GM12874 (cell line): ENCODE measurements around the gene ARMC12.

Experiments used
- TF ChIP-seq, protein P1 (sequence below): IDR thresholded peaks from 2 replicates; pipeline ENCODE4 v1.5.1; 2011; ENCODE audit warnings: low read depth, mild to moderate bottlenecking, control low read depth, low read length, moderate library complexity; ENCODE audit not compliant: insufficient read depth

ARMC12 gene

GRCh38 chr6:35742842-35743241 lies 6.0 kb downstream of the ARMC12 start:
- TF ChIP-seq, protein P1, sequence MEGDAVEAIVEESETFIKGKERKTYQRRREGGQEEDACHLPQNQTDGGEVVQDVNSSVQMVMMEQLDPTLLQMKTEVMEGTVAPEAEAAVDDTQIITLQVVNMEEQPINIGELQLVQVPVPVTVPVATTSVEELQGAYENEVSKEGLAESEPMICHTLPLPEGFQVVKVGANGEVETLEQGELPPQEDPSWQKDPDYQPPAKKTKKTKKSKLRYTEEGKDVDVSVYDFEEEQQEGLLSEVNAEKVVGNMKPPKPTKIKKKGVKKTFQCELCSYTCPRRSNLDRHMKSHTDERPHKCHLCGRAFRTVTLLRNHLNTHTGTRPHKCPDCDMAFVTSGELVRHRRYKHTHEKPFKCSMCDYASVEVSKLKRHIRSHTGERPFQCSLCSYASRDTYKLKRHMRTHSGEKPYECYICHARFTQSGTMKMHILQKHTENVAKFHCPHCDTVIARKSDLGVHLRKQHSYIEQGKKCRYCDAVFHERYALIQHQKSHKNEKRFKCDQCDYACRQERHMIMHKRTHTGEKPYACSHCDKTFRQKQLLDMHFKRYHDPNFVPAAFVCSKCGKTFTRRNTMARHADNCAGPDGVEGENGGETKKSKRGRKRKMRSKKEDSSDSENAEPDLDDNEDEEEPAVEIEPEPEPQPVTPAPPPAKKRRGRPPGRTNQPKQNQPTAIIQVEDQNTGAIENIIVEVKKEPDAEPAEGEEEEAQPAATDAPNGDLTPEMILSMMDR = no peak

- TF ChIP-seq, protein P1 = no peak
Observed at GRCh38 chr6:35745509-35745908, 8.7 kb downstream of the ARMC12 start.

GRCh38 chr6:35746516-35746915 lies 9.7 kb downstream of the ARMC12 start:
- TF ChIP-seq, protein P1 = no peak

- TF ChIP-seq, protein P1 = no peak
Observed at GRCh38 chr6:35747877-35748276, 11.0 kb downstream of the ARMC12 start.

DNA sequence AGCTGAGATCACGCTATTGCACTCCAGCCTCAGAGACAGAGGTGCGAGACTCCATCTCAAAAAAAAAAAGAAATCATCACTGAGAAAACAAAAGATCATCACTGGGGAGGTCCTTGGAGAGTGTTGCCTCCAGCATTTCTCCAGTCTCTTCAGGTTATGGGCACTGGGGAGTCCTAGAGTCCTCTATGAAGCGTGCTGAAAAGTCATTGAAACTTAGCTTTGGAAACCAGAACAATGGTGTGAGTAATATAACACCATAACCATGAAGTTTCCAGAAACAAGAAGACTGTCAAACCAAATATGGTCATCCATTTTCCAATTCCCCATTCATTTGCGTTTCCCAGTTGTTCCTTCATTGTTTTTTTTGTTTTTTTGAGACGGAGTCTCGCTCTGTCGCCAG lies 13.7 kb downstream of the ARMC12 start:
- TF ChIP-seq, protein P1 = no peak

DNA sequence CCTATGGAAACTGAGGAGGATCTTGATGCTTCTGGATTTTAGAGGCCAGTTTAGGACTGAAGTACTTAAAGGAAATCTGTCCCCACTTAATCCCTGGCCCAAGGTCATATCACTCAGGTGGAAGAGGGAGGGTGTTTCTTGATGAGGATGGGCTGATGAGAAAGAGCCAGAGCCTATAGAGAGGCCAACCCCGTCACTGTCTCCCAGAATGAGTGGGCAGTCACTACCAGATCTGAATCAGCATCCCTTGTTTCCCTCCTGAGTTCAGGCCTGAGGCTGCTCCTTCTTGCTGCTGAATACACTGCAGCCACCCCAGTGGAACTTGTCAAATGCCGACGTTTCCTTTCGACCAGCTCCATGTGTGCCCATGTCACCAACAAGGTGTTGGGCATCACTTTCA lies 14.8 kb downstream of the ARMC12 start:
- TF ChIP-seq, protein P1 = no peak

DNA sequence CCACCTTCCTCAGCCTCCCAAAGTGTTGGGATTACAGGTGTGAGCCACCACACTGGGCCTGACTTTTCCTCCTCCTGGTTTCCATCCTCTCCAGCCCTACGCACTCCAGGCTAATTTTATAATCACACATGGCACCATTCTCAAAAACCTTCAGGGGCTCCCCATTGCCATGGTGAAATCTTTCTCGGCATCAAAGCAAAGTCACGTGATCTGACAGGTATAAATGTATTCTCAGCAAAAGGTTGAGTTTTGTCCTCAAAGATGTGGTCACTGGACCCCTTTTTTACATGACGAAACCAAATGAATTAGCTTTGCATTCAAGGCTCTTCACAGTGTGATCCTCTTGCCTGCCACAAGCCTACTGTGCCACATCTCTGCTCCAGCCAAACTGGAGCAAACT lies 15.5 kb downstream of the ARMC12 start:
- TF ChIP-seq, protein P1 = no peak
